Brain microvascular endothelial cell (primary cell): Measurements from ENCODE around the gene CCL14.
"Not testable (repeated sequence)": the region's sequence is repeated elsewhere in the genome, so short reads cannot be mapped to it uniquely, and the experiment has no call there.

Experiments used
- DNase-seq: peaks from one replicate; pipeline ENCODE4 v3.0.0-alpha.2; 2020
- H3K27ac ChIP-seq: fragments of 250-450 bp; sonication (Bioruptor Pico); 2 replicates; pipeline ENCODE4 v1.5.1; 2020; ENCODE audit warnings: mild to moderate bottlenecking, moderate library complexity
- H3K27me3 ChIP-seq: fragments of 250-450 bp; sonication (Bioruptor Pico); replicated peaks from 2 replicates; pipeline ENCODE4 v1.5.1; 2020; ENCODE audit warnings: mild to moderate bottlenecking
- H3K36me3 ChIP-seq: fragments of 250-450 bp; sonication (Bioruptor Pico); replicated peaks from 2 replicates; pipeline ENCODE4 v1.5.1; 2020; ENCODE audit warnings: mild to moderate bottlenecking
- H3K4me3 ChIP-seq: 2 replicates; pipeline ENCODE4 v1.5.1; 2011; ENCODE audit warnings: low read depth, mild to moderate bottlenecking, control low read depth, low read length, moderate library complexity
- CTCF ChIP-seq: IDR thresholded peaks from 2 replicates; pipeline ENCODE4 v1.5.1; 2011; ENCODE audit warnings: low read depth, mild to moderate bottlenecking, moderate library complexity, low read length, control low read depth, inconsistent platforms; ENCODE audit errors: missing control alignments
- in situ Hi-C: cut with HindIII; loops from 2 replicates; pipeline ENCODE4 v1.10.0; 2017; ENCODE audit warnings: low sequenced_read_pairs, low pct_ligation_motif_present

The CCL14 gene

GRCh38 chr17:36019423-36019822 is 32.9 kb upstream of the CCL14 start:
- no peaks in the 10 kb centered on the region for H3K27me3 ChIP-seq
- no peaks in the 10 kb centered on the region for H3K36me3 ChIP-seq
- TF ChIP-seq CTCF = no peak
- DNase-seq = no peak
- no peak overlapping the region for H3K4me3 ChIP-seq
- no peak overlapping the region for H3K27ac ChIP-seq
- in situ Hi-C loops = no loop called here

DNA sequence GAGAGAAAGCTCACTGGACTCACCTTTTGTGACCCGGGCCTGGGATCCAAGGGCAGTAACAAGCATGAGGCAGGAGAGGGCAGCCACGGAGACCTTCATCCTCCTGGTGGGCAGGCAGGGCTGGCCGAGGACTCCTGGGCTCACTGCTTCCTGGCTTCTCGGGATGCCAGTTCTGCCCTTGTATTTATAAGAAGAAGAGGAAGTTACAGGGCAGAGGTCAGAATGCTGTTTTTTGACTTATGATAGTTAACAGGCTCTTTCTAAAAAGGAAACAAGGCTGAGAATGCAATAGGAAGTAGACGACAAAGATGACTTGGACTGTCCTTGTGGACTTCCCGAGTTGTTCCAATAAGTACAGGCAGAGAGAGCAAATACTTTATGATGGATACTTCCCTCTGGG is 31.3 kb upstream of the CCL14 start, which contains the start of gene CCL23:
Gene CCL23 (minus strand): TSS at position 174 of the 400 bp plus-strand sequence. CDS start 75 bp downstream, at position 99.
- H3K27me3 ChIP-seq = no peaks in the 10 kb centered on the region
- DNase-seq = no peak
- in situ Hi-C loops = no loop called here
- H3K4me3 ChIP-seq = no peak within 1 kb of the TSS
- no peaks in the 10 kb centered on the region for H3K36me3 ChIP-seq
- no peak for TF ChIP-seq CTCF
- H3K27ac ChIP-seq = no peak within 1 kb of the TSS

DNA sequence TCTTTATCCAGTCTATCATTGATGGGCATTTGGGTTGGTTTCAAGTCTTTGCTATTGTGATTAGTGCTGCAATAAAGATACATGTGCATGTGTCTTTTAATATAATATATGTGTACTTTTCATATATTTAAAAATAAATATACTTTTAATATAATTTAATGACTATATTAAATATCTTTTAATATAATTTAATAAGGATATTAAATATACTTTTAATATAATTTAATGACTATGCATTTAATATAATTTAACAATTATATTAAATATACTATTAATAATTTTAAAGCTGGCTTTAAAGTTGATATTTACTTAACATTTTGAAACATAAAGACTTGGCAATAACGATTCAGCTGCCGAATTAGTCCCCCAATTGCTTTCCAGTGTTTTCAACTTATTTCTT is 30.0 kb upstream of the CCL14 start:
- DNase-seq = no peak
- no peaks in the 10 kb centered on the region for H3K36me3 ChIP-seq
- no peak overlapping the region for H3K27ac ChIP-seq
- no peak for TF ChIP-seq CTCF
- no peak overlapping the region for H3K4me3 ChIP-seq
- in situ Hi-C loops = no loop called here
- H3K27me3 ChIP-seq = no peaks in the 10 kb centered on the region

DNA sequence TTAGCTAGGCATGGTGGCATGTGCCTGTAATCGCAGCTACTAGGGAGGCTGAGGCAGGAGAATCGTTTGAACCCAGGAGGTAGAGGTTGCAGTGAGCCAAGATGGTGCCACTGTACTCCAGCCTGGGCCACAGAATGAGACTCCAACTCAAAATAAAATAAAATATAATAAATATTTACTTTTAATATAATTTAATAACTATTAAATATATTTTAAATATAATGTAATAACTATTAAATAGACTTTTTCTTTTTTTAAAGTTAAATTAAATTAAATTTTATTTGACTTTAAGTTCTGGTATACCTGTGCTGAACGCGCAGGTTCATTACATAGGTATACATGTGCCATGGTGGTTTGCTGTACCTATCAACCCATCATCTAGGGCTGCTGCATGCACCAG is 29.4 kb upstream of the CCL14 start:
- H3K36me3 ChIP-seq, H3K27ac ChIP-seq, DNase-seq, H3K4me3 ChIP-seq, in situ Hi-C loops, H3K27me3 ChIP-seq: not testable (repeated sequence)

DNA sequence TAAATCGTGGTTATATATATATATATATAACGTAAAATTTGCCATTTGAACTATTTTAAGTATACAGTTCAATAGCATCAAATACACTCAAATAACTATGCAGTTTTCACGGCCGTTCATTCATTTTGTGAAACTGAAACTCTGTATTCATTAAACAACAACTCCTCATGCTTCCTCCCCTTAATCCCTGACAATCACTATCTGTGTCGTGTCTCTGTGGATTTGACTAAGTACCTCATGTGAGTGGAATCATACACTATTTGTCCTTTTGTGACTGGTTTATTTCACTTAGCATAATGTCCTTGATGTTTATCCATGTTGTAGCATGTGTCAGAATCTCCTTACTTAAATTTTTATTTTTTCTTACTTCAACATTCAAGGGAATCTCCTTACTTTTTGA is 28.4 kb upstream of the CCL14 start:
- in situ Hi-C loops = no loop called here
- no peak overlapping the region for H3K27ac ChIP-seq
- H3K36me3 ChIP-seq = no peaks in the 10 kb centered on the region
- no peaks in the 10 kb centered on the region for H3K27me3 ChIP-seq
- no peak for DNase-seq
- TF ChIP-seq CTCF = no peak
- no peak overlapping the region for H3K4me3 ChIP-seq

DNA sequence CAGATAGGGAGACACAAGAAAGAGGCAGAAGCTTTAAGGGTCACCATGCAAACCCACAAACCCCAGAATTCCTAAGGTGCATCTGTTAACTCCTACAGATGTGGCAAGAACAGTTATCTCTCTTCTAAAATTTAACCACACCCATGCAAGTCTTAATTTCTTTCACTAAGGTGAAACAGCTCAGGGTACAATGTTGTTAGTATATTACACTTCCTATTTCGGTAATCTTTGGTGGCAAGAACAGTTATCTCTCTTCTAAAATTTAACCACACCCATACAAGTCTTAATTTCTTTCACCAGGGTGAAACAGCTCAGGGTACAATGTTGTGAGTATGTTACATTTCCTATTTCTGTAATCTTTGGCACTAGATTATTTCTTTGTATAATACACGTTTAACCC is 24.7 kb upstream of the CCL14 start:
- no peak for DNase-seq
- Histone ChIP-seq H3K27ac (no peak overlapping the region), H3K36me3 (no peaks in the 10 kb centered on the region), H3K27me3 (no peaks in the 10 kb centered on the region), H3K4me3 (no peak overlapping the region)
- in situ Hi-C loops = no loop called here
- TF ChIP-seq CTCF = no peak
